Hepatocyte (in vitro differentiated cells): ENCODE data around the gene TSPAN15. TPM values are rescaled to one million over a fixed set of nuclear protein-coding genes. Genes with fewer than 3 reads are reported as not detected.

Source experiments
- DNase-seq: peaks from one replicate; pipeline ENCODE4 v3.0.0-alpha.2; 2016; ENCODE audit warnings: low spot score
- H2AFZ ChIP-seq: fragments of 200-600 bp; sonication (generic); 2 replicates; pipeline ENCODE4 v1.6.0; 2016; ENCODE audit warnings: antibody characterized with exemption, mild to moderate bottlenecking
- H3K27ac ChIP-seq: fragments of 200-600 bp; sonication (generic); 2 replicates; pipeline ENCODE4 v1.5.1; 2016; ENCODE audit warnings: mild to moderate bottlenecking
- H3K27me3 ChIP-seq: fragments of 200-600 bp; sonication (generic); 2 replicates; pipeline ENCODE4 v1.6.1; 2016
- H3K36me3 ChIP-seq: fragments of 200-600 bp; sonication (generic); replicated peaks from 2 replicates; pipeline ENCODE4 v1.5.1; 2016; ENCODE audit warnings: low read depth; ENCODE audit not compliant: insufficient read depth
- H3K4me1 ChIP-seq: fragments of 200-600 bp; sonication (generic); 2 replicates; pipeline ENCODE4 v1.5.1; 2016; ENCODE audit warnings: mild to moderate bottlenecking, moderate library complexity; ENCODE audit not compliant: insufficient read depth
- H3K4me2 ChIP-seq: fragments of 200-600 bp; sonication (generic); 2 replicates; pipeline ENCODE4 v1.6.0; 2016
- H3K4me3 ChIP-seq: fragments of 200-600 bp; sonication (generic); 2 replicates; pipeline ENCODE4 v1.5.1; 2016; ENCODE audit warnings: mild to moderate bottlenecking
- H3K79me2 ChIP-seq: fragments of 200-600 bp; sonication (generic); 2 replicates; pipeline ENCODE4 v1.6.0; 2017; ENCODE audit warnings: mild to moderate bottlenecking
- H3K9me2 ChIP-seq: fragments of 200-600 bp; sonication (generic); replicated peaks from 2 replicates; pipeline ENCODE4 v1.6.0; 2017; ENCODE audit warnings: mild to moderate bottlenecking; ENCODE audit not compliant: insufficient read depth
- H3K9me3 ChIP-seq: fragments of 200-600 bp; sonication (generic); 2 replicates; pipeline ENCODE4 v1.5.1; 2016; ENCODE audit warnings: low read depth, mild to moderate bottlenecking
- H4K20me1 ChIP-seq: fragments of 200-600 bp; sonication (generic); 2 replicates; pipeline ENCODE4 v1.6.0; 2016; ENCODE audit warnings: mild to moderate bottlenecking; ENCODE audit not compliant: insufficient read depth, poor library complexity, severe bottlenecking
- CTCF ChIP-seq: fragments of 200-600 bp; sonication (generic); IDR thresholded peaks from 2 replicates; pipeline ENCODE4 v1.5.1; 2016; ENCODE audit warnings: antibody characterized with exemption, mild to moderate bottlenecking; ENCODE audit not compliant: poor library complexity
- EZH2 ChIP-seq: fragments of 200-600 bp; sonication (generic); IDR thresholded peaks from 2 replicates; pipeline ENCODE4 v1.6.1; 2016; ENCODE audit warnings: antibody characterized with exemption, mild to moderate bottlenecking, borderline replicate concordance
- EZH2phosphoT487 ChIP-seq: fragments of 200-600 bp; sonication (generic); IDR thresholded peaks from one replicate; pipeline ENCODE4 v1.6.1; 2018; ENCODE audit warnings: antibody characterized with exemption, mild to moderate bottlenecking, low read depth, moderate library complexity; ENCODE audit not compliant: unreplicated experiment, severe bottlenecking
- WGBS: methylation state at CpG from one replicate; pipeline ENCODE4 v1.1.6; 2016; ENCODE audit warnings: low lambda C conversion rate; ENCODE audit errors: missing lambda C conversion rate; 5-methylcytosine and 5-hydroxymethylcytosine counted together
- polyA plus RNA-seq: library from polyadenylated mRNA; unstranded; fragments of >200 nt; fragmentation: Nextera tagmentation; extraction: Ambion mirVana; gene quantifications from 2 replicates; pipeline ENCODE4 v1.2.1, GENCODE V29; 2016
- total RNA-seq: library from RNA; depleted of rRNA; stranded (reverse); fragments of >200 nt; gene quantifications from 2 replicates; pipeline ENCODE4 v1.2.3, GENCODE V29; 2014

TSPAN15 gene
- total RNA-seq (25.8 and 29.0 TPM in 2 replicates), polyA plus RNA-seq (58.5 and 66.4 TPM in 2 replicates)

- Histone ChIP-seq H2AFZ (peak within 1 kb of the TSS; percentile 72), H3K27ac (peak within 1 kb of the TSS; percentile 76), H3K9me2 (no peaks in the 10 kb centered on the region), H3K79me2 (peaks cover 24% of the 10 kb centered on the region), H3K4me3 (peak within 1 kb of the TSS; percentile 75), H3K36me3 (no peaks in the 10 kb centered on the region), H4K20me1 (no peaks in the 10 kb centered on the region), H3K4me1 (peaks cover 17% of the 10 kb centered on the region), H3K9me3 (no peaks in the 10 kb centered on the region), H3K4me2 (peak within 1 kb of the TSS; percentile 95), H3K27me3 (no peaks in the 10 kb centered on the region)
- TF ChIP-seq EZH2 (no peak), EZH2phosphoT487 (no peak), CTCF (no peak)
- DNase-seq, result peak; percentile 95
- WGBS, result 1% methylated on average over 35 of the region's 45 CpGs
Measured at GRCh38 chr10:69451209-69451783, at the start of gene TSPAN15. Gene TSPAN15, plus strand, starts transcription at chr10:69451465. Its CDS starts 130 bp downstream, at chr10:69451595.

GRCh38 chr10:69402386-69402785 is 48.9 kb upstream of the TSPAN15 start:
- H3K36me3 ChIP-seq, result no peaks in the 10 kb centered on the region
- no peaks in the 10 kb centered on the region for H3K9me2 ChIP-seq
- H3K9me3 ChIP-seq, result no peaks in the 10 kb centered on the region
- H4K20me1 ChIP-seq, result no peaks in the 10 kb centered on the region
- no peak overlapping the region for H2AFZ ChIP-seq
- no peaks in the 10 kb centered on the region for H3K79me2 ChIP-seq
- H3K4me2 ChIP-seq, result no peak overlapping the region
- H3K4me3 ChIP-seq, result no peak overlapping the region
- H3K4me1 ChIP-seq, result no peaks in the 10 kb centered on the region
- TF ChIP-seq EZH2, result no peak
- TF ChIP-seq CTCF, result no peak
- TF ChIP-seq EZH2phosphoT487, result no peak
- H3K27me3 ChIP-seq, result no peaks in the 10 kb centered on the region
- H3K27ac ChIP-seq, result no peak overlapping the region
- no peak for DNase-seq
- 81% methylated on average over 6 of the region's 6 CpGs for WGBS

GRCh38 chr10:69403066-69403465 is 48.2 kb upstream of the TSPAN15 start:
- no peaks in the 10 kb centered on the region for H3K79me2 ChIP-seq
- no peak overlapping the region for H3K4me2 ChIP-seq
- no peaks in the 10 kb centered on the region for H3K9me2 ChIP-seq
- H3K9me3 ChIP-seq, result no peaks in the 10 kb centered on the region
- H3K4me3 ChIP-seq, result no peak overlapping the region
- no peak overlapping the region for H3K27ac ChIP-seq
- 91% methylated on average over 1 of the region's 1 CpG for WGBS
- H2AFZ ChIP-seq, result no peak overlapping the region
- H4K20me1 ChIP-seq, result no peaks in the 10 kb centered on the region
- H3K27me3 ChIP-seq, result no peaks in the 10 kb centered on the region
- peaks cover 2% of the 10 kb centered on the region for H3K4me1 ChIP-seq
- no peaks in the 10 kb centered on the region for H3K36me3 ChIP-seq
- TF ChIP-seq EZH2, result no peak
- no peak for TF ChIP-seq CTCF
- TF ChIP-seq EZH2phosphoT487, result no peak
- no peak for DNase-seq
